ENCODE measurements around the gene FARP2.
A peak's percentile ranks its signal among the peaks of the same experiment; 100 is the strongest.
"Not testable (repeated sequence)": the region's sequence is repeated elsewhere in the genome, so short reads cannot be mapped to it uniquely, and the experiment has no call there.

Gene FARP2

DNA sequence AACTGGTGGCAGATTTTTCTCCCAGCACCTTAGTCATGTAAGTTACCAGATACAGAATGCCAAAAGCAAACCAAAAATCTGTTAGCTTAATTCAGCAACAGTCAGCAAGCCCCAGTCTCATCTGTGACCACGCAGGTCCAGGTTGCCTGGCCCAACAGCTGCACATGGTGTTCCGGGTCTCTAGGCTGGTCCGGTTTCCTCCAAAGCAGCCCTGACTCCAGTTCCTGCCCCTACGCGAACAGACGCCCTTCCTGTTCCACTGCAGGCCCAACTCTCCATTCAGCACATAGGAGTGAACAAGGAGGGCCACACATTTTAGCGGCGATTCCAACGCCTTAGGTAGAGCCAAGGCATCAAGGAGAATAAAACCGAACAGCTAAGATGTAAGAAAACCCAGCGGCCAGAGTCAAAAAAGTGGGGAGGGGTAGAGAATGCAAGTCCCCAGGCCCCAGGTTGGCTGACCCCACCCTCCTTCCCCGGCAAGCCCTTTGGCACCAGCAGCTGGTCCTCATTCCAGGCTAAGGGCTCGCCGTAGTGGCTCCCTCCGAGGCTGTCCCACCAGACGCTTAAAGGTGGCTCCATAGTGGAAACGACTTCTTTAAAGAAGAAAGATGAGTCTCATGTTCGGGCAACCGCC is 150.8 kb downstream of the FARP2 start:
- DNase-seq: no peak

- no peak for DNase-seq
Measured at GRCh38 chr2:241507430-241508239, 151.6 kb downstream of the FARP2 start.

DNA sequence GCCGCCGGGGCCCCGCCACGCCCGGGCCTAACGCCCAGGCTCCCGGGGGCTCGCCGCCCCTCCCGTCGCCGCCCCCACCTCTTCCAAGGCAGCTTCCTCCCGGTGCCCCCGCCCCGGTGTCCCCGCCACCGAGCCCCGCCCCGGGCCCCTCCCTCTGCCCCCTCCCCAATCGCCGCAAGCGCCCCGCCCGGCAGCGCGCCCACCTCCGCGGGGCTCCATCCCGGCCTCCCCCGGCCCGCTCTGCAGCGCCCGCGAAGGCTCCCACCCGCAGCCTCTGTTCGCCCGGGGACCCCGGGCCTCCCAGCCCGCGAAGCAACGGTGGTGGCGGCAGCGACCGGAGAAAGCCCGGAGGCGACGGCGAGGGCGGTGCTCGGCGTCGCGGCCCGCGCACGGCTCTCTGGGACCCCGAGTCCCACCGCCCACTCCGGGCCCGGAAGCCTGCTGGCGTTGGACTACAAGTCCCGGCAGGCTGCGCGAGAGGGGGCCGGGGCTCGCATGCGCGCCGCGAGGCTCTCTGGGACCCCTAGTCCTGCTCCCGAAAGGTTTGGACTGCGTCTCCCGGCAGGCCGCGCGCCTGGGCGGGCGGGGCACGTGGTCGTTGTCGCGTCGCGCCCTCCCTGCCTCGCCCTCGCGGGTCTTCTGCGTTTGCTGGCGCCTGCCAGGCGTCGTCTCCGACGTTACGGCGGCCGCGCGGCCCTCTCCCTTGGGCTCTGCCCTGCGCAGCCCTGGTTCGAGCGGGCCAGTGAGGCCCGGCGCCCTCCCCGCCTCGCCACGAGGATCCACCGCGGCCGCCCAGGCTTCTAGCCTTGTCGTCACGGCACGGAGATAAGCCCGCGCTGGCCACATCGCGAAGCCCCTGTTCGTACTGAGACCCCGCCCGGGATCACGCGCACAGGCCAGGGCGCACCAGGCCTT is 152.4 kb downstream of the FARP2 start, which contains the start of gene STK25:
TSS of gene STK25 (minus strand) at position 345 of the 915 bp plus-strand sequence. CDS start 549 bp downstream, outside the sequence.
- DNase-seq: peak; percentile 97

DNA sequence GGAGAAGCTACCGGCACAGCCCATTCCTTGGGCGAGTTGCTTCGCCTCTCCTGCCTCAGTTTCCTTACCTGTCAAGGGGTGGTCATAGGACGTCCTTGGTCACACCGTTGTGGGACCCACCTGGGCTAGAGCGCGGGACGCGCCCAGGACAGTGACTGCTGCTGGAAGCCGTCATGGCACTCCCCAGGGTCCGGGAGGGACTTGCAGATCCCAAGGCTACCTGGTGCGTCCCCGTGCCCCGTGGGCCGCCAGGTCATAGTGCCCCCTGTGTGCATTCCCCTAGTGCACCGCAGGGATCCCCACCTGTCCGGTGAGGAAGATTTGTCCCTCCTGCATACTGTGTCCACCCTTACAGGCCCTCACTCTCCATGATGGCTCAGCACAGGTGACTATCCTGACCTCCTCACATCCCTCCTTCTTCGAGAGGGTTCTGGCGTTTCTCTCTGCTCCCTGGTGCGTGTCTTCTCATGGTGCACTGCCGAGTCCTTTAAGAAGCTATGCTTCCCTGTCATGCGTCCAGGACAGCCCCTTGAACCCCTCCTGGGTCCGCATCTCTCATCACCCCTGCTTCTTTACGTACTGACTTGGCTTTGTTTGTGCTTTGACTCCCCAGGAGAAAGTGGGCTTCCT is 153.2 kb downstream of the FARP2 start:
- DNase-seq: no peak

- DNase-seq: no peak
Measured at GRCh38 chr2:241511091-241511741, 155.1 kb downstream of the FARP2 start.

- DNase-seq: no peak
Measured at GRCh38 chr2:241514553-241514952, 158.5 kb downstream of the FARP2 start.

GRCh38 chr2:241514986-241515737 is 159.1 kb downstream of the FARP2 start:
- no peak for DNase-seq

- DNase-seq: no peak
Measured at GRCh38 chr2:241516520-241516965, 160.5 kb downstream of the FARP2 start.

- DNase-seq: no peak
Measured at GRCh38 chr2:241517297-241517696, 161.2 kb downstream of the FARP2 start.

DNA sequence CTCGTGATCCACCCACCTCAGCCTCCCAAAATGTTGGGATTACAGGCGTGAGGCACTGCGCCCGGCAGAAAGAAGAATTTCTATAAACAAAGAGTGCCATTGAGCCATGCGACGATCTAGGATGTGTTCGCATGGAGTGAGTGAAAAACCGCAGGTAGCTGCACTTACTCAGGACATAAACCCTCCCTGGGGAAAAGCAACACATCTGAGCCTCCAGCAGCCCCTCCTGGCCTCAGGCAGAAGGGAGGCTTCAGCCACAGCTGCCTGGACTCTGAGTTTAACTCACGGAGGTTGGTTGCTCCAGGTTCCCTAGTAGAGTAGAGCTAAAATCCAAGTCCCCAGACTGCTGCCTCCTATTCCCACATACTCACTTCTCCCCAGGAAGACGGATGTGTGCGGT is 163.6 kb downstream of the FARP2 start:
- no peak for DNase-seq

DNA sequence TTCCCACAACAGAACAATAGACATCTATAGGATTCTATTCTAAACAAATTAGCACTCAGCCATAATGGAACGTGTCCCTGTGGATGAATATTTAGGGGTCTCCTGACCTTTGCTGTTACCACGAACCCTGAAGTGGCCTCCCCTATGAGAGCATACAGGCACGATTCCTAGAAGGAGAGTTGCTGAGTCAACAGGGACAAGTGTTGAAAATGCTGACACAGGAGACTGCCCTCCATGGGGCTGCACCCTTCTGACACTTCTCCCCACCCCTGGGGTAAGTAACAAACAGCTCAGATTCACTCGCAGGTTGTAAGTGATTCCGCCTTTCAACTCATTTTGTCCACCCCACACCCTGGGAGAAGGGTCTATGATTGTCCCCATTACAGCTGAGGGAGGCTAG is 166.4 kb downstream of the FARP2 start:
- no peak for DNase-seq

DNA sequence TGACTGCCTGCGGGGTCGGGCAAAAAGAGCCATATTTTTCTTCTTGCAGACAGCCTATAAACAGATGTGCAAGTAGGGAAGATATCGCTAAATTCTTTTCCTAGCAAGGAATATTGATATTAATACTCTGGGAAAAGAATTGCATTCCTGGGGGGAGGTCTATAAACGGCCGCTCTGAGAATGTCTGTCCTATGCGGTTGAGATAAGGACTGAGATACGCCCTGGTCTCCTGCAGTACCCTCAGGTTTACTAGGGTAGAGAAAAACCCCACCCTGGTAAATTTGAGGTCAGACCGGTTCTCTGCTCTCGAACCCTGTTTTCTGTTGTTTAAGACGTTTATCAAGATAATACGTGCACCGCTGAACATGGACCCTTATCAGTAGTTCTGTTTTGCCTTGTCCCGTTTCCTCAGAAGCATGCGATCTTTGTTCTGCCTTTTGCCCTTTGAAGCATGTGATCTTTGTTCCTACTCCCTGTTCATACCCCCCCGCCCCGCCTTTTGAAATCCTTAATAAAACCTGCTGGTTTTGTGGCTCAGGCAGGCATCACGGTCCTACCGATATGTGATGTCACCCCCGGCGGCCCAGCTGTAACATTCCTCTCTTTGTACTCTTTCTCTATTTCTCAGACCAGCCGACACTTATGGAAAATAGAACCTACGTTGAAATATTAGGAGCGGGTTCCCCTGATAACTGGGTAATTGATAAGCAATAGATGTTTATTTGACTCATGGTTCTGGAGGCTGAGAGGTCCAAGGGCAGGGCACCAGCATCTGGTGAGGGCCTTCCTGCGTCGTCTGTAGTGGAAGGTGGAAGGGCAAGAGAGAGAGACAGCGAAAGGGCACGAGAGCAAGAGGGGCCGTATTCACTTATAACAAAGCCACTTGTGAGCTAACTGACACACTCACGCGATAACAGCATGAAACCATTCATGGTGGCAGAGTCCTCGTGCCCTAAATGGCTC is 170.0 kb downstream of the FARP2 start:
- DNase-seq: not testable (repeated sequence)

DNA sequence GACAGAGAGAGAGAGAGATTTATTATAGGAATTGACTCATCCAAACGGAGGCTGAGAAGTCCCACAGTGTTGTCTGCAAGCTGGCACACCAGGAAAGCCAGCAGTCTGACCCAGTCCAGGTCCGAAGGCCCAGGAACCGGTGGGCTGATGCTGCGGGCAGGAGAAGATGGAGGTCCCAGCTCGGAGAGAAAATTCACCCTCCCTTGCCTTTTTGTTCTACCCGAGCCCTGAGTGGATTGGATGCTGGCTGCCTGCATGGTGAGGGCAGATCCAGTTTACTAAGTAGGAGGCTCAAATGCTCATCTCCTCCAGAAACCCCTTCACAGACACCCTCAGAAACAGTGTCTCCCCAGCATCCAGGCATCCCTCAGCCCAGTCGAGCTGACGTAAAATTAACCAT is 174.5 kb downstream of the FARP2 start:
- DNase-seq: no peak

GRCh38 chr2:241531161-241531722 is 175.2 kb downstream of the FARP2 start:
- DNase-seq: no peak

GRCh38 chr2:241532168-241532567 is 176.1 kb downstream of the FARP2 start:
- DNase-seq: no peak

- DNase-seq: no peak
Measured at GRCh38 chr2:241532733-241533601, 176.9 kb downstream of the FARP2 start.

GRCh38 chr2:241534293-241534692 is 178.2 kb downstream of the FARP2 start:
- no peak for DNase-seq

GRCh38 chr2:241534701-241535375 is 178.8 kb downstream of the FARP2 start:
- DNase-seq: no peak
